Daoy (cell line): Measurements from ENCODE around the gene WDR18. TPM values are rescaled to one million over a fixed set of nuclear protein-coding genes. Genes with fewer than 3 reads are reported as not detected.

Experiments used
- DNase-seq: peaks from one replicate; pipeline ENCODE4 v3.0.0-alpha.2; 2015; ENCODE audit warnings: low read depth
- total RNA-seq: library from RNA; depleted of rRNA; stranded (reverse); fragments of >200 nt; shearing (Covaris generic); gene quantifications from 2 replicates; pipeline ENCODE4 v1.2.3, GENCODE V29; 2014

Gene WDR18
- total RNA-seq, 1 experiment from 2014 or later, result 73.1 TPM

DNA sequence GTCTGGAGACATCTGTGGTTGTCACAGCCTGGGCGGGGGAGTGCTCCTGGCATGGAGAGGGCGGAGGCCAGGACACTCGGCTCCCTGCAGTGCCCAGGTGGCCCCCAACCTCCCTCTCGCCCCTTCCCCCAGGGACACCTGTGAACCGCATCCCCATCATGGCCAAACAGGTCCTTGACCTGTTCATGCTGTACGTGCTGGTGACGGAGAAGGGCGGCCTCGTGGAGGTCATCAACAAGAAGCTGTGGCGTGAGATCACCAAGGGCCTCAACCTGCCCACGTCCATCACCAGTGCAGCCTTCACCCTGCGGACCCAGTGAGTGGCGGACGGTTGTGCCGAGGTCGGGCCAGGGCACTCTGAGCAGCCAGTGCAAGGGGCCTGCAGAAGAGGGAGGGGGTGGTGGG, 20.0 kb upstream of the WDR18 start:
- no peak for DNase-seq

DNA sequence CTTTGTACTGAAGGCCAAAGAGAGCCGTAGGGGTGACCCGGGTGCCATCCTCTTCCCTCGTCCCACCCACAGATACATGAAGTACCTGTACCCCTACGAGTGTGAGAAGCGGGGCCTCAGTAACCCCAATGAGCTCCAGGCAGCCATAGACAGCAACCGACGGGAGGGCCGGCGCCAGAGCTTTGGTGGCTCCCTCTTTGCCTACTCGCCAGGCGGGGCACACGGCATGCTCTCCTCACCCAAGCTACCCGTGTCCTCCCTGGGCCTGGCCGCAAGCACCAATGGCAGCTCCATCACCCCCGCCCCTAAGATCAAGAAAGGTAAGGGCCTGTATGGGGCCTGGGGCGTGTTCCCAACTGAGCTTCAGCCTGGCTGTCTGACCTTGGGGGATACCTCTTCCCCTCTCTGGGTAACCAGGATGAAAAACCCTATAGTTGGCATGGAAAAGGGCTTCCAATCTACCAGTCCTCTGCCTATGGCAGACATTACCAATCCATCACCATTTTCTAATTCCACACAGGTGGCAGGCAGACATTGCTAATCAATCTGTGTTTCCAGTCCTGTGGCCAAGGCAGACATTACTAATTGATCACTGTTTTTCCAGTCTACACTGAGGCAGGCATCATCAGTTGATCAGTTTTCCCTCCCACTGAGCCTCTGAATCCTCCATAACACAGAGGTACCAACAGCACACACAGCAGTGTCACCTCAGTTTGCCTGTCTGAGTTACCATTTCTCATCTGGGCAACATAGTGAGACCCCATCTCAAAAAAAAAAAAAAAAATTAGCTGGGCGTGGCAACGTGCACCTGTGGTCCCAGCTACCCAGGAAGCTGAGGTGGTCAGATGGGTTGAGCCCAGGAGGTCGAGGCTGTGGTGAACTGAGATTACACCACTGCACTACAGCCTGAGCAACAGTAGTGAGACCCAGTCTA, 19.1 kb upstream of the WDR18 start:
- no peak for DNase-seq

DNA sequence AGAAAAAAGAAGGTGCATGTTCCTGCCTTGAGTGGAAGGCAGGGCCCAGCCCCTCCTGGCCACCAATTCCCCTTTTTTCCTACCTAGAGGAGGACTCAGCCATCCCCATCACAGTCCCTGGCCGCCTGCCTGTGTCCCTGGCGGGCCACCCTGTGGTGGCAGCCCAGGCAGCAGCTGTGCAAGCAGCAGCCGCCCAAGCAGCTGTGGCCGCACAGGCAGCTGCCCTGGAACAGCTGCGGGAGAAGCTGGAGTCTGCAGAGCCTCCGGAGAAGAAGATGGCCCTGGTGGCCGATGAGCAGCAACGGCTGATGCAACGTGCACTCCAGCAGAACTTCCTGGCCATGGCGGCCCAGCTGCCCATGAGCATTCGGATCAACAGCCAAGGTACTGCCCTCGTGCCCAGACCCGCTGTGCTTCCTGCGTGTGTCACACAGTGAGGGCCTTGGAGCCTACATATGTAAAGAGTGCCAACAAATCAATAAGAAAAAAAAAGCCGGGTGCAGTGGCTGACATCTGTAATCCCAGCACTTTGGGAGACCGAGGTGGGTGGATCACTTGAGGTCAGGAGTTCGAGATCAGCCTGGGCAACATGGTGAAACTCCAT, 17.6 kb upstream of the WDR18 start:
- no peak for DNase-seq

DNA sequence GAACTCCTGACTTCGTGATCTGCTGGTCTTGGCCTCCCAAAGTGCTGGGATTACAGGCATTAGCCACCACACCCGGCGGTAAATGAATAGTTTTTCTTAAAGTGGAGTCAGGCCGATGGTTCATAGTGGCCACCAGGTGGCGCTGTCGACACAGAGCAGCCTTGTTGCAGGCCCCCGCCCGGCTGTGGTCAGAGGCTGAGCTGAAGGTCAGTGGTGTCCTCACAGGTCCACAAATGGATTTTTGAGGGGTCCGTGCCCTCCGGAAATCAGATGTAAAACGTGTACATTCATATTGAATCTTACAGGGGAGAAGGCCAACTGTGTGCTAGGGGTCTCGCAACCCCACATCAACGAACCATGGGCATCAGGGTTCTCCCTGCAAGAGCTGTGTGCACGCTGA, 13.4 kb upstream of the WDR18 start:
- no peak for DNase-seq

DNA sequence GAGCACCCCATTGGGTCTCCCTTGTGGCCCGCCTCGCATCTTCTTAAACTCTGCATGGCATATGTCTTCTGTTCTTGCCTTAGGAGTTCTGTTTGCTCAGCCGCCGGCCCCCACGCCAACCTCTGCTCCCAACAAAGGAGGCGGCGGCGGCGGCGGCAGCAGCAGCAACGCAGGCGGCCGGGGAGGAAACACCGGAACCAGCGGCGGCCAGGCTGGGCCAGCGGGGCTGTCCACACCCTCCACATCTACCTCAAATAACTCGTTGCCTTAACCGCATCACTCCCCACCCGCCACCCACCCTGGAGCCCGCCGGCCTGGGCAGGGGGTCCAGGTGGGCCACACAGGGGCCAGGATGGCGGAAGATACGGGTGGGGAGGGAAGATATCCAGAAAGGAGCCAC, 12.3 kb upstream of the WDR18 start:
- no peak for DNase-seq

DNA sequence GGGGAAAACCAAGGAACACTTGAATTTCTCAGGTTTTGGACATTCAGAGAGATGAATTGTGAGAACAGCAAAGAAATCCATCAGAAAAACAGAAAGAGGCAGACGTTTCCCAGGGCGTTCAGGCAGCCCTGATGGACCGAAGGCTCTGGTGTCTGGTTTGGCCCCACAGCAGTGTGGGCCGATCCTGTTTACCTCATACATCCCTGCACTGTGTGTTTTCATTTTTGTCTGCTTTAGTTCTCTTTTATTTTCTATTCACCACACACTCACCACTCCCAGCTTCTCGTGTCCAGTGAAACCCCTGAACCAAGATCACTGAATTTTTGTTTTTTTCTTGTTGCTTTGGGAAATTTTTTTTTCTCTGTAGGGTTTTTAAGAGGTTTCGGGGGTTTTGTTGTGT, 11.9 kb upstream of the WDR18 start:
- no peak for DNase-seq

DNA sequence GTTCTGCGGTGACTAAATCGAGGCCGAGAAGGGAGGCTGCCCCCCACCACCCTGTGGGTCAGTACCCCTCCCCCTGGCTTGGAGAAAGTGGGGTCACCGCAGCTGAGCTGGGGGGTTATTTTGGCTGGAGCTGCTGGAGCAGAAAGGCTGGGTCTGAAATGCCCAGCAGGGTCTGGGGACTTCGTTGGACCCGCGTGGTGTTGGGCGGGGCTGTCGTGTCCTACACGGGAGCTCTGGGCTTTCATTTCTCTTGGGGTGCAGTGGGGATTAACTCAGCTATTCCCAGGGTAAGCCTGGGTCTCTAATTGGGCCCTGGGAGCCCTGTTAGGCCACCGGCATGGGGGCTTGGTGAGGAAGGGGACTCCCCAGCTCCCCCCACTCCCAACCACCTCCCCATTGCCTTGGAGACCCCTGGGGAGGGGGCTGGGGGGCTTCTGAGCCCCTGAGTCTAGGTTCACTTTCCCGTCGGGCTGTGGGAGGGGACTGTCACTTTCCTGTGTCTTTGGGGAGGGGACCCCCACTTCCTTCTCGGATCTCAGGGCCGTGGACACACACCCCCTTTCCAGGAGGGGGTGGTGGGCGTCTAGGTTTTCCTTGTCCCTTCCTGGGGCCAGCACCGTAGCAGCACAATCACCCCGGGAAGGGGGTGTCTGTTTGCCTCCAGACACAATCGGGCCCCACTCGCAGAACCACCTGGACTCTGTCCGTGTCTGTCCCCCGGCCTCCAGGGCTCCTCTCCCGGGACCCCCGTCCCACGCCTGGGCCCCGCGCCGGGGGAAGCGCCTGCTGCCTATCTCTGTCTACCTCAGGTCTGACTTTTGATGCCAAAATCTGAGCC, 10.2 kb upstream of the WDR18 start:
- DNase-seq, result no peak

DNA sequence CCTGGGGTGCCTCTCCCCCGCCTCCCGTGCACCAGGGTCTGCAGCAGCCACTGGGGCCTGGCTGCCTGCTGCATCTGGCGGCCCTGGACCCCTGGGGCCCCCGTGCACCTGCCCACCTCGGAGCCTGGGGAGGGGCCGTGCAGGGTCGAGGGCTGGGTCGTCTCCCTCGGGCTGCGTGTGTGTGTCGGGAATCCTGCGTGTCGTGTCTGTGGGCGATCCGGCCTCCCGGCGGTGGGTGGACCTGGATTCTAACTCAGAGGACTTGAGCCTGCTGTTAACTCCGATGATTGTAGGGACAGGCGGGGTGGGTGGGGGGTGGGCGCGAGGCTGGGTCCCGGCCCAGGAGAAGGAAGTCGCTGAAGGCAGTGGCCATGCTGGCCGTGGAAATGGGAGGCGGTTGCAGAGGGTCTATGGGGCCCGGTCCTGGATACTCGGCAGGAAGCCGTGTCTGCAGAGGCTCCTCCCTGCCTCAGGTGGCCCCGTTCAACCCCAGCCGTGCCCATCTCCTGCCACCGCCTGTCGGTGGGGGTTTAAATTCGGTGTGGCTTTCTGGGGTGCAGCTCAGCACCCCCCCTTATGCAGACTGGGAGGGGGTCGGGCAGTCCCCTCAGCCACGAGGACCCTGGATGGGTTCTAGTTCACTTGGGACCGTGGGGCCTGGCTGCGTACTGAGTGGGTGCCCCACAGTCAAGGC, 9.4 kb upstream of the WDR18 start:
- DNase-seq, result no peak

DNA sequence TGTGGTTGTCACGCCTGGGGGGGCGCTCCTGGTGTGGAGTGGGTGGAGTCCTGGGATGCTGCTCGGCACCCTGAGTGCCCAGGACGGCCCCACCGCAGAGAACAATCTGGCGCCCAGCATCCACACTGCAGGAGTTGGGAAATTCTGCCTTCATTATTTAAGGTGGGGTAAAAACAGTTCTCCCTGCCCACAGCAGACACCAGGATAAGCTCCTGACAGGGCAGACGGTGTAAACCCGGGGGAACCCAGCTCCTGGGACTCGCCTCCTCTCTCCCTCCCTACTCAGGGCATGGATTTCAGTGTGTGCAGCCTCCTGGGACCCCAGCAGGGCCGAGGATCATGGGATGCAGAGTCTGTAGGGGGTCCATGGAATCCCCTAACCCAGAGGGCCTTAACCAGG, 7.7 kb upstream of the WDR18 start:
- no peak for DNase-seq

DNA sequence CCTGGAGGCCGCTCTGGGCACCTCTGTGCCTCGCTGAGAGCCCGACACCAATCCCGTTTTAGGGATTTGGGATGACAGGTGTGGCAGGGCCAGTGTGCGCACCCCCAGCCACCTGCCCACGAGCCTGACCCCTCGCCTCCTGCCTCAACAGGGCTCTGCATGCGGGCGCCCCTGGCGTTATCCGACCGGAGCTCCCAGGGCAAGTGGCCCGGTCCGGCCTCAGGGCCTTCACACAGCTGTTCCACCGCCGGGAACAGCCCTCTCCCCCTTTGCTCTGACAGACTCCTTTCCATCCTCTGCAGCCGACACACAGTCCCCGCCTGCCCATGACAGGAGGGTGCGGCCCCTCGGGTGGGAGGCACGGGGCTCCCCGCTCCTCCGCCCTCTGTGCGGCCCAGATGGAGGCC, 7.1 kb upstream of the WDR18 start:
- DNase-seq, result no peak

DNA sequence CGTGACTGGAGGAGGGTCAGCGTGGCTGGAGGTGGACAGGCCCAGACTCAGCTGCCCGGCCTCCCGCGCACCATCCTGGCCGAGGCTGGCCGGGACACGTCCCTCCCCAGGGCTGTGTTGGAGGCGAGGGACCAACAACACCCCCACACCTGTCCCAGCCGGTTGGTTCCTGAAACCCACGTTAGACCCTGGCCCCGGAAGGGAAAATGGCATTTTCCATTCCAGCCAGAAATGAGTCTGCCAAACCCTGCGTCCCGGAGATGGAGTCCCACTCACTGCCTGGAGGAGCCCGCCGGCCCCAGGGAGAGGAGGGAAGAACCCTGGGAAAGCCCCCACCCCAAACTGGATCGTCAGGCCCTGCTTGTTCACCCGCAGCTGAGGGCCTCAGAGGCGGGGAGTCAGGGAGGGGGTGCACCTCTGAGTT, 4.8 kb upstream of the WDR18 start:
- no peak for DNase-seq

DNA sequence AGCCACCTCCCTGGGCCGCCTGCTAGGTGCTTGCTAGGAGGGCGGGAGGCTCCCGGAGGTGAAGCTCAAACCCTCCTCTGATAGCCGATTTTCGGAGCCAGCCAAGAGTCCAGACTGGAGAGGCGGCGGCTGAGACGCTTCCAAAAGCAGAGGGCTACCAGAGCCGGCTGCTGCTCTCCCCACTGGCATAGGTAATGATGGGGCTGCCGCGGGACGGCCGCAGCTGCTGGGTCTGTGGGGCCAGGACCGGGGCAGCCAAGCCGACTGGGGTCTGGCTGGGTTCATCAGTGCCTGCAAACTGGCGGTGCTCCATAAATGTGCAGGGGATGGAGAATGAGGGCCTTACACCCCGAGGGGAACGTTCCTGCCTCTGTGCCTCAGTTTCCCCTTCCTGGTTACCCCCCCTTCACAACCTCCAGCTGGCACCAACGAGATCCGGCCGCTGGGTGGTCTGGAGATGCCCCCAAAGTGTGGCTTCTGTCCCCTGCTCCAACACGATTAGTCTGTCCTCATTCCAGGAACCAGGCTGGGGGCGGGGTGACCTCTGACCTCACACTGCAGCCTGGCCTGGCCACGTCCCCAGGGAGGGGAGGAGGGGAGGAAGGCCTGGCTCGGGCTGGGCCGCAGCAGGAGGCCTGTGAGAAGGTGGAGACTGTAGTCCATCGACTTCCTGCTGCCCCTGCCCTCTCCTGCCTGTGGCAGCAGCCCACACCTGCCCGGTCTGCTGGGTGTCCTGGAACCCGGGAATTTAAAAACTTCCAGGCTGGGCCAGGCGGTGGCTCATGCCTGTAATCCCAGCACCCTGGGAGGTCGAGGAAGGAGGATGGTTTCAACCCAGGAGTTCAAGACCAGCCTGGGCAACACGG, 3.8 kb upstream of the WDR18 start:
- no peak for DNase-seq

DNA sequence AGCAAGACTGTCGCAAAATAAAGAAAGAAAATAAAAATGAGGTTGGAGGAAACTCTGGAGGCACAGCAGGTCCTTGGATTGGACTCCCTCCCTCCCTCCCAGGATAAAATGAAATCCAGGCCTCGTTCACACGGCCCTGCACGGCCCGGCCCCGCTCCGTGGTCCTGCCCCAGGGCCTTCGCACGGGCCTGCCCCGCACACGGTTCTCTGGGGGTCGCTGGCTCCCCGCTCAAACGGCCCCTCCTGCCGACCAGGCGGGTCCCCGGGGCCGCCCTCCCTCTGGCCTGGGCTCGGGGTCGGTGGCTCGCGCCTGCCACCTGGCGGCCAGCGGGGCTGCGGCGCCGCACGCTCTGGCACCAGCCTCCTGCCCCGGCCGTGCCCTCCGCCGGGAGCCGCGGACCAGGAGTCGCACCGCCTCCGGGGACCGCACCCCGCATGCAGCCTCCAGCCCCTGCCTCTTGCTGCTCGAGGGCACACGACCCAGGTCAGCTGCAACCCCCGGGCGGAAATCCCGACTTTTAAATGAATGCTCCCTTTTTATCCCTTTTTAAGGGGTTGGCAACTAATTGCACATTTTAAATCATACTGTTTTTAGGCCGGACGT, 1.5 kb upstream of the WDR18 start:
- peak; percentile 84 for DNase-seq

DNA sequence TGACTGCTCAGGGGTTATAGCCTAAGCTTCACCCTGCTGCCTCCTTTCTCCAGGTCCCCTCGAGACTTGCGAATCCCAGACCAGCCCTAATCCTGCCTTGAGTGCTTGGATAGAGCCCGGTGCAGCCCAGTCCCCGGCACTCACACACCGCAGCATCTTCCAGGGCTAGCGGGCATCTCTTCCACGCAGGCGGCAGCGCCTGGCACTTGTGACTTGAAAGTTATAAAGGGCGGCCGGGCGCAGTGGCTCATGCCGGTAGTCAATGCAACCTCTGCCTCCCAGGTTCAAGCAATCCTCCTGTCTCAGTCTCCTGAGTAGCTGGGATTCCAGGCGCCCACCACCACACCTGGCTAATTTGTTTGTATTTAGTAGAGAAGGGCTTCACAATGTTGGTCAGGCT, 1.9 kb downstream of the WDR18 start:
- DNase-seq, result no peak

DNA sequence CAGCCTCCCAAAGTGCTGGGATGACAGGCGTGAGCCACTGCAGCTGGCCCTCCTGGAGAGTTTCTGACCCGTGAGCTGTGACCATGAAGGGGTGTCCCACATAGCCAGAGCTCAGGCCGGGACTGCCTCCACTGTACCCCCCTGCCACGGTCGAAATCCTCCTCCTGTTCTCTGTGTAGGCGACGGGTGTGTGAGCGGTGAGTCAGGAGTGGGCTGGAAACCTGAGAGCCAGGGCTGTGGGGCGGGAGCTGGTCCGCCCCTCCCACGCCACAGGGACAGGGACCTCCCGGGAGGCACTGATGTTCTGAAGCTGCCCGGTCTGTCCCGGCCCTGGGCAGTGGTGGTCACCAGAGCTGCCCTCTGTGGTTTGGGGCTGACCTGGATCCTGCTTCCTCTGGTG, 3.9 kb downstream of the WDR18 start:
- DNase-seq, result no peak

DNA sequence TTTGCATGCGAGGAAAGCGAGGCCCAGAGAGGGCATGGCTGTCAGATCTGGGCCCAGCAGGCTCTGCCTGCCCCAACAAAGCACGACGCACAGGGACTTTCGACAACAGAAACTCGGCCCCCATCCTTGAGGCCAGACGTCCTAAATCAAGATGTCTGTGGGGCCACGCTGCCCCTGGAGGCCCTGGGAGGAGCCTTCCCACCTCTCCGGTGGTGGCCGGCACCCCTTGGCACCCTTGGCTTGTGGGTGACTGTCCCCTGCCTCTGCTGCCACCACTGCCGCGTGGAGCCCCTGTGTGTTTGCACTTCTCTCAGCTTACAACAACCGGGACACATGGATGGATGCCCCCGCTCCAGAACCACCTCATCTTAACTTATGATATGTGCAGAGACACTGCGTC, 4.4 kb downstream of the WDR18 start:
- DNase-seq, result no peak

DNA sequence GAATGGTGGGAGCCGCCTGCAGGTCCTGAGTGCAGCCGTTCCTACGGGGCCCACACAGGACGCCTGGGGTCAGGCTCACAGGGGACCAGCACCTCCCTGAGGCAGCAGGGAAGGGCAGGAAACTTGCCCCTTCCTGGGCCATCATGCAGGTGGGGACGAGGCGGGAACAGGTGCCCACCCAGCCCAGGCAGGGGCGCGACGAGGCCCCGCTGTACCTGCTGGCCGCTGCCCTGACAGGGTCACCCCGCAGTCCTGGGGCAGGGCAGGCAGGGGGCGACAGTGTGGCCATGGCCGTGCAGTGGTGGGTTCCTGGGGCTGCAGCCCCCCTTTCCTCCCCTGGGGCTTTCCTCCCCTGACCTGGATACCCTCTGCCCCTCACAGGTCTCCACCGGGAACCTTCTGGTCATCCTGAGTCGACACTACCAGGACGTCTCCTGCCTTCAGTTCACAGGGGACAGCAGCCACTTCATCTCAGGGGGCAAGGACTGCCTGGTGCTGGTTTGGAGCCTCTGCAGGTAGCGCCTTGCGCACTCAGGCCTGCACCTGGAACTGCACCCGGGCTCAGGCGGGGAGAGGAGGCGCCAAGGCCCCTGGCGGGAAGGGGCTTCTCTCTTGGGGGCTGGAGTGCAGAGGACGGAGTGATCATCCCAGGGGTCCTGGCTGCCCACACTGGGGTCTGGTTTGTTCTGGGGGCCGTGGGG, 5.4 kb downstream of the WDR18 start:
- no peak for DNase-seq

DNA sequence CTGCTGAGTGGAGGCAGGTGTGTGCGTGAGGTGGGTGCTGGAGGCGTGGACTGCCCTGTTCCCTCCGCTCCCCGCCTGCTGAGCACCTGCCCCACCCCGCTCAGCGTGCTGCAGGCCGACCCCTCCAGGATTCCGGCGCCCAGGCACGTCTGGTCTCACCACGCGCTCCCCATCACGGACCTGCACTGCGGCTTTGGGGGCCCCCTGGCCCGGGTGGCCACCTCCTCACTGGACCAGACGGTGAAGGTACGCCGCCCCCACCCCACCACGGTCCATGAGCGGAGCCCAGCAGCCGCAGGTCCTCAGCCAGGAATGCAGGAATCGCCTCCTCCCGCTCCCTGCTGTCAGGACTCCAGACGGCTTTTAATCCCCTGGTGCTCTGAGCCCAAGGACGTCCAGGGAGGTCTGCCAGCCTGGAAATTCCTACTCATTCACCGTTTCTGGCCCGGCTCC, 6.0 kb downstream of the WDR18 start:
- DNase-seq, result no peak

DNA sequence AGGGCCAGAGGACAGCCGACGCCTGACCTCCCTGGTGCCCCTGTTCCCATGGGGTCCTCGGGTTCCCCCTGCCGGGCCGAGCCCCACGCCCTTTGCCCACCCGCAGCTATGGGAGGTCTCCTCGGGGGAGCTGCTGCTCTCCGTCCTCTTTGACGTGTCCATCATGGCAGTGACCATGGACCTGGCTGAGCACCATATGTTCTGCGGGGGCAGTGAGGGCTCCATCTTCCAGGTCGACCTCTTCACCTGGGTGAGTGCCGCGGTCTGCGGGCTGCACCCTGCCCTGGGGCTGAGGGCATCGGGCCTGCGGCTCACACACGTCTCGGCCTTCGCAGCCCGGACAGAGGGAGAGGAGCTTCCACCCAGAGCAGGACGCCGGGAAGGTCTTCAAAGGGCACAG, 6.6 kb downstream of the WDR18 start:
- no peak for DNase-seq
